ENCODE results near the gene DNAAF2. TPM values are rescaled to one million over a fixed set of nuclear protein-coding genes. Genes with fewer than 3 reads are reported as not detected.
A peak's percentile ranks its signal among the peaks of the same experiment; 100 is the strongest.

The DNAAF2 gene
- total RNA-seq, 4 donors from 2014 or later: 5.7 to 9.6 (median 8.9) TPM

DNA sequence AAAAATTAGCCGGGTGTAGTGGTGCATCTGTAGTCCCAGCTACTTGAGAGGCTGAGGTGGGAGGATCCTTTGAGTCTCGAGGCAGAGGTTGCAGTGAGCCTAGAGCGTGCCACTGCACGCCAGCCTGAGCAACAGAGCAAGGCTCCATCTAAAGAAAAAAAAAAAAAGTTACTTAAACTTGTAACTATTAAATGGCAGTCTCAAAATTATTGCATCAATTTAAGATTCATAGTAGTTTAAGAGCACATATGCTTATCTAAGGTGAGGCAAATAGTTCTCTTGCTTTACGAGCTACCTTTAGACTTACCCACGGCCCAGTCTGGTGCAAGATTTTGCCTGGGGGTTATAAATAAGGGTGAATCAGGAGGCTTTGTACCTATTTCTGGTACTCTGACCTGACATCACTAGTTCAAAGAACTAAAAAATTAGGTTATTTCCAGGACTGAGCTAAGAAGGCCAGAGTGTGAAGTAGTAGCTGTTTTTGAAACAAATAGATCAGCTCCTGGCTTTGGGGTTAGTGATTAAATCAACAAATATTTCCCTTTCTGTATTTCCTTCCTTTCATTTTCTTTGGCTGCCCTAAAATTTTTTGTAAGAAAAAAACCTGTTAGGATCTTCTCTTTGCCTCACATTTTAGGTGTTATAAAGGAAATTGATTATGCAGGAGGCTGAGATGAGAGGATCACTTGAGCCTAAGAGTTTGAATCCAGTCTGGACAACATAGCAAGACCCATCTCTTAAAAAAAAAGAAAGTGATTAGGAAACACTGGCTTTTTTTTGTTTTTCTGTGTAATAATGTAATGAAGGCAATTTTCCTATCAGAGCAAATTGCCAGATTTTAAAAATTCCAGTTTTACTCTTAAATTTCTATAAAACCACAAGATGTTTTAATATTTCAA lies 10.9 kb downstream of the DNAAF2 start:
- no peak overlapping the region for H3K4me3 ChIP-seq (ENCODE audit: low read depth, poor library complexity, severe bottlenecking)
- 40 to 53% methylated on average over 6 of the region's 6 CpGs for WGBS, 2 donors
- intact Hi-C loops (cut with DNase I; ENCODE audit: low total_unique reads): no loop called here
- DNase-seq (ENCODE audit: low spot score in 2 of 2): no peak
- TF ChIP-seq POLR2A (IDR thresholded peaks at IDR 0.05): no peak
- TF ChIP-seq, protein P1, sequence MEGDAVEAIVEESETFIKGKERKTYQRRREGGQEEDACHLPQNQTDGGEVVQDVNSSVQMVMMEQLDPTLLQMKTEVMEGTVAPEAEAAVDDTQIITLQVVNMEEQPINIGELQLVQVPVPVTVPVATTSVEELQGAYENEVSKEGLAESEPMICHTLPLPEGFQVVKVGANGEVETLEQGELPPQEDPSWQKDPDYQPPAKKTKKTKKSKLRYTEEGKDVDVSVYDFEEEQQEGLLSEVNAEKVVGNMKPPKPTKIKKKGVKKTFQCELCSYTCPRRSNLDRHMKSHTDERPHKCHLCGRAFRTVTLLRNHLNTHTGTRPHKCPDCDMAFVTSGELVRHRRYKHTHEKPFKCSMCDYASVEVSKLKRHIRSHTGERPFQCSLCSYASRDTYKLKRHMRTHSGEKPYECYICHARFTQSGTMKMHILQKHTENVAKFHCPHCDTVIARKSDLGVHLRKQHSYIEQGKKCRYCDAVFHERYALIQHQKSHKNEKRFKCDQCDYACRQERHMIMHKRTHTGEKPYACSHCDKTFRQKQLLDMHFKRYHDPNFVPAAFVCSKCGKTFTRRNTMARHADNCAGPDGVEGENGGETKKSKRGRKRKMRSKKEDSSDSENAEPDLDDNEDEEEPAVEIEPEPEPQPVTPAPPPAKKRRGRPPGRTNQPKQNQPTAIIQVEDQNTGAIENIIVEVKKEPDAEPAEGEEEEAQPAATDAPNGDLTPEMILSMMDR (IDR thresholded peaks at IDR 0.05): no peak

DNA sequence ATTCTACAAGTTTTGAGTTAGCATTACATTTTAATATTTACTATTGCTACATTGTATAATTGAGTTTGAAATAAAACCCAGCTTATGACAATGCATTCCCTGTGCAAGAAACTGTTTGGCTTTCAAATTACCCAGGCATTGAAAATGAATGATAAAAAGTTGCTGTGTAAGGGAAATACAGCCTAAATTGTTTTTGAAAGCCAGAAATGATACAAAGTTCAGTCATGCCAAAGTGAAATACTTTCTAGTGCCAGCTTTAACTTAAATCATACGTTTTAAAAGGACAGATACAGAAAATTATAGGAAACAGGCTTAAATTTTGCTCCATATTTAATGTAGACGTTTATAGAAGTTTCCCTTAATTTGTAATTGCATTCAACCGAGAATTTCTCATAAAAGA lies 11.7 kb downstream of the DNAAF2 start:
- H3K4me3 ChIP-seq (ENCODE audit: low read depth, poor library complexity, severe bottlenecking): no peak overlapping the region
- 34 to 42% methylated on average over 3 of the region's 3 CpGs for WGBS, 2 donors
- TF ChIP-seq, protein P1 (IDR thresholded peaks at IDR 0.05): no peak
- no peak for TF ChIP-seq POLR2A (IDR thresholded peaks at IDR 0.05)
- intact Hi-C loops (cut with DNase I; ENCODE audit: low total_unique reads): no loop called here
- DNase-seq (ENCODE audit: low spot score in 2 of 2): no peak

DNA sequence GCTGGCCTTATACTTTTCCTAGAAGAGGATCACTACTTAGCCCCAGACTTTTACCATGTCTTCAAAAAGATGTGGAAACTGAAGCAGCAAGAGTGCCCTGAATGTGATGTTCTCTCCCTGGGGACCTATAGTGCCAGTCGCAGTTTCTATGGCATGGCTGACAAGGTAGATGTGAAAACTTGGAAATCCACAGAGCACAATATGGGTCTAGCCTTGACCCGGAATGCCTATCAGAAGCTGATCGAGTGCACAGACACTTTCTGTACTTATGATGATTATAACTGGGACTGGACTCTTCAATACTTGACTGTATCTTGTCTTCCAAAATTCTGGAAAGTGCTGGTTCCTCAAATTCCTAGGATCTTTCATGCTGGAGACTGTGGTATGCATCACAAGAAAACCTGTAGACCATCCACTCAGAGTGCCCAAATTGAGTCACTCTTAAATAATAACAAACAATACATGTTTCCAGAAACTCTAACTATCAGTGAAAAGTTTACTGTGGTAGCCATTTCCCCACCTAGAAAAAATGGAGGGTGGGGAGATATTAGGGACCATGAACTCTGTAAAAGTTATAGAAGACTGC lies 12.9 kb downstream of the DNAAF2 start:
- no peak for TF ChIP-seq POLR2A (IDR thresholded peaks at IDR 0.05)
- TF ChIP-seq, protein P1 (IDR thresholded peaks at IDR 0.05): no peak
- intact Hi-C loops (cut with DNase I; ENCODE audit: low total_unique reads): no loop called here

DNA sequence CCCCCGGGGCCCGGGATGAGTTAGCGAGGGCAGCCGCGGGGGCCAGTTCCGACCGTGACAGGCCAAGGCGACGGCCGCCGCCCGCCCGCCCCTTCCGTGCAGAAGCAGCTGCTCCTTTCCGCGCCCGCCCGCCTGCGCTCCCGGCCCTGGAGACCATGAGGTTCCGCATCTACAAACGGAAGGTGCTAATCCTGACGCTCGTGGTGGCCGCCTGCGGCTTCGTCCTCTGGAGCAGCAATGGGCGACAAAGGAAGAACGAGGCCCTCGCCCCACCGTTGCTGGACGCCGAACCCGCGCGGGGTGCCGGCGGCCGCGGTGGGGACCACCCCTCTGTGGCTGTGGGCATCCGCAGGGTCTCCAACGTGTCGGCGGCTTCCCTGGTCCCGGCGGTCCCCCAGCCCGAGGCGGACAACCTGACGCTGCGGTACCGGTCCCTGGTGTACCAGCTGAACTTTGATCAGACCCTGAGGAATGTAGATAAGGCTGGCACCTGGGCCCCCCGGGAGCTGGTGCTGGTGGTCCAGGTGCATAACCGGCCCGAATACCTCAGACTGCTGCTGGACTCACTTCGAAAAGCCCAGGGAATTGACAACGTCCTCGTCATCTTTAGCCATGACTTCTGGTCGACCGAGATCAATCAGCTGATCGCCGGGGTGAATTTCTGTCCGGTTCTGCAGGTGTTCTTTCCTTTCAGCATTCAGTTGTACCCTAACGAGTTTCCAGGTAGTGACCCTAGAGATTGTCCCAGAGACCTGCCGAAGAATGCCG lies 13.7 kb downstream of the DNAAF2 start:
- WGBS, 2 donors: 6 to 8% methylated on average over 19 to 31 of the region's 65 CpGs
- TF ChIP-seq POLR2A (IDR thresholded peaks at IDR 0.05): no peak
- TF ChIP-seq, protein P1 (IDR thresholded peaks at IDR 0.05): no peak
- peak; percentile 60 to 94 for DNase-seq (ENCODE audit: low spot score in 2 of 2)
- peak overlapping the region; percentile 77 for H3K4me3 ChIP-seq (ENCODE audit: low read depth, poor library complexity, severe bottlenecking)
- intact Hi-C loops (cut with DNase I; ENCODE audit: low total_unique reads): no loop called here

More for the DNA sequence above, 12.9 kb downstream of the DNAAF2 start:
- no peak overlapping the region for H3K4me3 ChIP-seq (ENCODE audit: low read depth, poor library complexity, severe bottlenecking)
- DNase-seq (ENCODE audit: low spot score in 2 of 2): no peak
- WGBS, 2 donors: 44 to 51% methylated on average over 3 of the region's 3 CpGs

DNA sequence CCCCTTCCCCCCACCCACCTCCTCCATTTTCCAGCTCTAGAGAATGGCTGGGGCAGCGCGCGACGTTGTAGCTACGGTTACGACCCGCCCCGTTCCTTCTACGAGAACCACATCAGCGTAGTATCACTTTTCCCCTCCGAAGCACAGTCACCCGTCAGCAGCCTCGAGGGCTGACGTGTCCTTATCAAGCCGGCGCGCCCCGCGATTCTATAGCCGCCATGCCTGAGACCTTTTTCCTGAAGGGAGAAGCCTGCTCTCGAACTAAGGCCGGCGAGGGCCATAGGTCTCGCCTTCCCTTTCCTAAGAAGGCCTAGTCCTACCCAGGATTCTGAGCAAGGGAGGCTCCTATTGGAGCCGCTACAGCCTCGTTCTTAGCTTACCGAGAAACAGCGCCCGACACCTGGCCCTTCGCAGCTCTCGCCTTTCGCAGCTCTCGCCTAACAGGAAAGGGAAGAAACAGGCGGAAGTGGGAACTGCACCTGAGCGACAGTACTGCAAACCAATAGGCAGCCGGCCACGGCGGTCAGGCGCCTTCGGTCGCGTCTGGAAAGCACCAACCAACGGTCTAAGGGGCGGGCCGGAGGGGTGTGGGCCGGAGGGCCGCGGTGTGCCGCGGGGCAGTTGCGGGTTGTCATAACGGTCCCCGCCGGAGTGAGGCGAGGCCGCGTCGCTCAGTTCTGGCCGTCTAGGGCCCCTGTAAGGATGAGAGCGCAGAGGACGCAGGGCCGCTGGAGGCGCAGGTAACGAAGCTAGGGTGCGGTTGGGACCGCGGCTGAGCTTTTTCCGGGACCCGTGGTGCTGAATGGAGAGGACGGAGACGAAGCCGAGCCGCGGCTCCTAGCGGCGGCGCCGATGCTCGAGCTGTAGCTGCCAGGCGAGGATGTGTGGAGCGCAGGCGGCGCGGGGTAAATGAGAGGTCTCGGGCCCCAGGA lies 14.6 kb downstream of the DNAAF2 start, which contains the start of the genes MGAT2 and RPL36AL:
TSS of gene MGAT2 (plus strand) at position 618 of the 932 bp plus-strand sequence. CDS start 470 bp downstream, outside the sequence.
TSS of gene RPL36AL (minus strand) at position 445 of the 932 bp plus-strand sequence. CDS start 1,522 bp downstream, outside the sequence.
- H3K4me3 ChIP-seq (ENCODE audit: low read depth, poor library complexity, severe bottlenecking): peak within 1 kb of the TSS; percentile 77
- 0% methylated on average over 58 to 83 of the region's 85 CpGs for WGBS, 2 donors
- intact Hi-C loops (cut with DNase I; ENCODE audit: low total_unique reads): no loop called here
- TF ChIP-seq, protein P1 (IDR thresholded peaks at IDR 0.05): peak in 1 of 3 donors; percentile 33
- peak in 1 of 2 donors; percentile 69 for TF ChIP-seq POLR2A (IDR thresholded peaks at IDR 0.05)
- DNase-seq (ENCODE audit: low spot score in 2 of 2): peak; percentile 97 to 99
